Measurements from ENCODE around the gene MMP14. TPM values are rescaled to one million over a fixed set of nuclear protein-coding genes. Genes with fewer than 3 reads are reported as not detected.

MMP14 gene
- total and polyA plus RNA-seq, 2 of the 13 experiments (the other 11 are each of a cell fraction or from before 2014, with no cell fraction given), result 5.2 to 9.8 TPM

DNA sequence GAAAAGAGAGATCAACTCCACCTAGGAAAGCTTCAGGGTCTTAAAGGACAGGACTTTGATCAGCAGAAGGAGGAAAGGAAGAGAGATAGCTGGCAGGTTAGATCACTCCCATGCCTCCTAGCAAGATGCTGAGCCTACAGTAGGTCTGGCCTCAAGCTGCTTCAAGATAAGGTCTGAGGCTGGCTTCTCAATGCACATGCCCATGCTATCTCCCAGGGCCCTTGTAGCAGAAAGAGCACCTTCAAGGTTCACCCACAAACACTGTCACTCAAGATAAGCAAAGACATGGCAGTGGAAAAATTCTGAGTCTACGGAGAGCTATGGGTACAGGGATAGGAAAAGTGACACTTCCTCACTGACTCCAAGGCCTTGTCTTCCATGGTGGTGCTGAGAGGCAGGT lies 61.0 kb downstream of the MMP14 start:
- no peak for ATAC-seq
- in situ Hi-C loops (cut with HindIII; ENCODE audit: extremely low pct_ligation_motif_present, low pct_unique_long_range_greater_than_20kb) (no loop called here), intact Hi-C loops (cut with micrococcal nuclease; ENCODE audit: unreplicated experiment) (no loop called here)
- H3K36me3 ChIP-seq (replicated peaks in 1 of 2; ENCODE audit: control insufficient read depth in 1 of 2, insufficient read depth in 2 of 2, low read length in 2 of 2), result no peaks in the 10 kb centered on the region
- no peaks in the 10 kb centered on the region for H4K20me1 ChIP-seq (ENCODE audit: insufficient read depth, low read length)
- FAIRE-seq, result no peak
- H3K4me1 ChIP-seq (ENCODE audit: insufficient read depth, low read length), result peaks cover 20% of the 10 kb centered on the region
- POLR2A ChIA-PET, result interaction anchor here (0.8 to 1.6 kb wide), 3 partner anchors 26 to 32 kb away, joined by 3 to 4 read pairs (median 3); partner anchors contain the start of genes LRP10 and PRMT5
- DNase-seq (ENCODE audit: low spot score), result no peak
- TF ChIP-seq ZBTB25 (CRISPR knock-in tag; IDR thresholded peaks at IDR 0.05), result no peak
- no peak for TF ChIP-seq ZFP90 (CRISPR knock-in tag; IDR thresholded peaks at IDR 0.05; ENCODE audit: borderline replicate concordance)
- no peak for TF ChIP-seq AGO2 (optimal IDR thresholded peaks at IDR 0.05; ENCODE audit: low read depth, low read length)
- no peak for TF ChIP-seq ZNF546 (CRISPR knock-in tag; conservative IDR thresholded peaks at IDR 0.05)
- no peak for TF ChIP-seq PITX1 (CRISPR knock-in tag; IDR thresholded peaks at IDR 0.05)
- no peak for TF ChIP-seq PPARG (CRISPR knock-in tag; conservative IDR thresholded peaks at IDR 0.05)
- TF ChIP-seq ZNF34 (CRISPR knock-in tag; IDR thresholded peaks at IDR 0.05; ENCODE audit: borderline replicate concordance), result no peak
- no peak for TF ChIP-seq ZIK1 (CRISPR knock-in tag; IDR thresholded peaks at IDR 0.05; ENCODE audit: borderline replicate concordance, low read depth)
- no peak for TF ChIP-seq ETS1 (CRISPR knock-in tag; IDR thresholded peaks at IDR 0.05)
- TF ChIP-seq ZNF451 (CRISPR knock-in tag; IDR thresholded peaks at IDR 0.05), result no peak
- no peak for TF ChIP-seq HIVEP1 (CRISPR knock-in tag; IDR thresholded peaks at IDR 0.05)
- TF ChIP-seq ETV6 (CRISPR knock-in tag; conservative IDR thresholded peaks at IDR 0.05), result no peak
- no peak for TF ChIP-seq ZNF7 (CRISPR knock-in tag; IDR thresholded peaks at IDR 0.05)
- no peak for TF ChIP-seq HMG20B (CRISPR knock-in tag; conservative IDR thresholded peaks at IDR 0.05)
- TF ChIP-seq, protein P1, sequence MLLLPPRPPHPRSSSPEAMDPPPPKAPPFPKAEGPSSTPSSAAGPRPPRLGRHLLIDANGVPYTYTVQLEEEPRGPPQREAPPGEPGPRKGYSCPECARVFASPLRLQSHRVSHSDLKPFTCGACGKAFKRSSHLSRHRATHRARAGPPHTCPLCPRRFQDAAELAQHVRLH (CRISPR knock-in tag; IDR thresholded peaks at IDR 0.05; ENCODE audit: borderline replicate concordance, low read depth), result no peak
- TF ChIP-seq IRF1 (CRISPR knock-in tag; IDR thresholded peaks at IDR 0.05; ENCODE audit: low read depth), result no peak
- TF ChIP-seq ZNF296 (CRISPR knock-in tag; conservative IDR thresholded peaks at IDR 0.05), result no peak
- no peak for TF ChIP-seq ELF1 (CRISPR knock-in tag; IDR thresholded peaks at IDR 0.05)
- TF ChIP-seq ZSCAN21 (CRISPR knock-in tag; IDR thresholded peaks at IDR 0.05; ENCODE audit: borderline replicate concordance), result no peak
- H3K4me2 ChIP-seq (ENCODE audit: low read depth, low read length), result no peak overlapping the region
- no peak overlapping the region for H3K27ac ChIP-seq (ENCODE audit: extremely low read length, insufficient read depth, low read length)
- WGBS (ENCODE audit: low lambda C conversion rate), result 82% methylated on average over 1 of the region's 1 CpG
- H2AFZ ChIP-seq (ENCODE audit: low read length), result no peak overlapping the region
- CTCF ChIA-PET (ENCODE audit: low intra/inter-chr PET ratio, low total read pairs), result interaction anchor here (6.2 kb wide), 1 partner anchor 340 kb away, joined by 67 read pairs; no protein-coding TSS in a partner anchor
- peaks cover 8 to 20% of the 10 kb centered on the region in 2 experiments; a peak in 3 of 5 replicates for H3K27me3 ChIP-seq (ENCODE audit: control insufficient read depth in 1 of 2, insufficient read depth in 2 of 2, low read length in 2 of 2)
- no peaks in the 10 kb centered on the region for H3K79me2 ChIP-seq (ENCODE audit: insufficient read depth, low read length)
- BruUV-seq (replicated peaks), result no TSS peak
- no peak overlapping the region for H3K4me3 ChIP-seq (replicated peaks in 1 of 3; ENCODE audit: insufficient read depth in 1 of 3, low read depth in 2 of 3, low read length in 3 of 3)
- no peaks in the 10 kb centered on the region for H3K9me3 ChIP-seq (ENCODE audit: low read length)
- no peak overlapping the region for H3K9ac ChIP-seq (ENCODE audit: insufficient read depth, low read depth, low read length)
